CD4-positive, alpha-beta T cell (primary cell): ENCODE data around the gene ELP5. TPM values are rescaled to one million over a fixed set of nuclear protein-coding genes. Genes with fewer than 3 reads are reported as not detected.

Source experiments
- ATAC-seq: fragments of 200-7000 bp; cut with Tn5 transposase; one replicate; pipeline ENCODE4 v1.10.0; 2022; ENCODE audit warnings: mild to moderate bottlenecking; ENCODE audit not compliant: poor library complexity
- CTCF ChIA-PET: fragments of 350-600 bp; sonication (Branson Sonifier 250); formaldehyde crosslinking; loops from one replicate; lab custom pipeline; 2021; ENCODE audit warnings: antibody characterized with exemption, inconsistent platforms; lab: Charles Lee
- POLR2A ChIA-PET: fragments of 350-600 bp; sonication (Branson Sonifier 250); formaldehyde crosslinking; loops from one replicate; lab custom pipeline; 2021; ENCODE audit warnings: antibody characterized with exemption, inconsistent platforms; lab: Charles Lee
- DNase-seq, 14 experiments: peaks; one replicate each; pipeline ENCODE4 v3.0.0-alpha.2; 2013 to 2020; ENCODE audit warnings: mixed read lengths in 2 of 14
- H3K27ac ChIP-seq, 2 donors: one replicate each; pipeline versions ENCODE4 v1.5.1 to v1.7.0; 2013; ENCODE audit warnings: low read length in 2 of 2, low read depth in 1 of 2, mild to moderate bottlenecking in 1 of 2
- H3K27me3 ChIP-seq, 2 experiments: 1 replicate in 1 of 2; 2 replicates in 1 of 2; pipeline versions ENCODE4 v1.6.1 to v1.7.0; 2013; ENCODE audit warnings: low read length in 2 of 2, control low read depth in 1 of 2, mild to moderate bottlenecking in 1 of 2, moderate library complexity in 1 of 2; ENCODE audit not compliant: insufficient read depth in 2 of 2, control insufficient read depth in 1 of 2
- H3K36me3 ChIP-seq: one replicate; pipeline ENCODE4 v1.6.1; 2013; ENCODE audit warnings: low read length, control low read depth; ENCODE audit not compliant: insufficient read depth
- H3K4me1 ChIP-seq: one replicate; pipeline ENCODE4 v1.6.1; 2013; ENCODE audit warnings: low read length, control low read depth; ENCODE audit not compliant: insufficient read depth
- H3K4me3 ChIP-seq: one replicate; pipeline ENCODE4 v1.5.1; 2013; ENCODE audit warnings: mild to moderate bottlenecking, low read length, moderate library complexity
- H3K9me3 ChIP-seq, 2 experiments: 1 replicate in 1 of 2; 2 replicates in 1 of 2; pipeline versions ENCODE4 v1.6.1 to v1.7.0; 2013; ENCODE audit warnings: low read length in 2 of 2, mild to moderate bottlenecking in 2 of 2, control low read depth in 1 of 2, moderate library complexity in 1 of 2; ENCODE audit not compliant: control insufficient read depth in 1 of 2, insufficient read depth in 1 of 2
- H3K27ac Mint-ChIP-seq: one replicate; pipeline ENCODE4 v1.8.0; 2020; ENCODE audit warnings: mixed read lengths
- H3K27me3 Mint-ChIP-seq: one replicate; pipeline ENCODE4 v1.8.0; 2021; ENCODE audit warnings: mixed read lengths
- H3K36me3 Mint-ChIP-seq: one replicate; pipeline ENCODE4 v1.8.0; 2021; ENCODE audit warnings: low read depth, mixed read lengths
- H3K4me1 Mint-ChIP-seq: one replicate; pipeline ENCODE4 v1.8.0; 2021; ENCODE audit warnings: low read depth, mixed read lengths
- H3K4me3 Mint-ChIP-seq: one replicate; pipeline ENCODE4 v1.8.0; 2020; ENCODE audit warnings: mild to moderate bottlenecking, mixed read lengths
- H3K9me3 Mint-ChIP-seq: one replicate; pipeline ENCODE4 v1.8.0; 2020; ENCODE audit warnings: mixed read lengths
- CTCF ChIP-seq: fragments of 200-600 bp; IDR thresholded peaks from one replicate; pipeline ENCODE4 v1.8.0; 2022; ENCODE audit warnings: antibody characterized with exemption, mild to moderate bottlenecking
- intact Hi-C, 2 experiments: fragments of 100-400 bp; cut with DNase I in 1 of 2; cut with micrococcal nuclease in 1 of 2; formaldehyde crosslinking; loops; one replicate each; pipeline versions ENCODE4 v1.15.1 to v1.9.0; 2023 to 2025; cut with DNase I, micrococcal nuclease
- total RNA-seq, 174 experiments: library from RNA in 2 of 174; stranded (reverse) in 2 of 174; gene quantifications; one replicate each; pipeline ENCODE4 v1.2.3 and lab custom pipeline; 2021 to 2026

The ELP5 gene
- total RNA-seq, 2 experiments from 2014 or later: 20.1 to 21.3 TPM

GRCh38 chr17:7237761-7238419 is 14.1 kb upstream of the ELP5 start:
- peak; percentile 63 to 91 (median 81) for DNase-seq
- TF ChIP-seq CTCF: no peak
- H3K27ac Mint-ChIP-seq: peak overlapping the region; percentile 93
- intact Hi-C loops: loop anchor here (1.0 to 10.0 kb wide), 2 partner anchors 18 to 607 kb away; no protein-coding TSS in a partner anchor
- H3K27ac ChIP-seq: peak overlapping the region; percentile 39 to 88
- CTCF ChIA-PET: interaction anchor here (1.8 kb wide), 1 partner anchor 17 kb away, joined by 5 read pairs; no protein-coding TSS in a partner anchor
- H3K9me3 Mint-ChIP-seq: no peaks in the 10 kb centered on the region
- H3K4me3 ChIP-seq: peak overlapping the region; percentile 93
- H3K4me1 Mint-ChIP-seq: peaks cover 68% of the 10 kb centered on the region
- peaks cover 34% of the 10 kb centered on the region for H3K36me3 ChIP-seq
- H3K36me3 Mint-ChIP-seq: peaks cover 78% of the 10 kb centered on the region
- H3K9me3 ChIP-seq: no peaks in the 10 kb centered on the region
- H3K27me3 Mint-ChIP-seq: peaks cover 4% of the 10 kb centered on the region
- H3K4me1 ChIP-seq: peaks cover 69% of the 10 kb centered on the region
- POLR2A ChIA-PET: interaction anchor here (0.7 to 17.0 kb wide), 15 partner anchors 13 to 882 kb away, joined by 3 to 234 read pairs (median 4); partner anchors contain the start of genes ACADVL, ACAP1, CTDNEP1 and DLG4
- H3K4me3 Mint-ChIP-seq: peak overlapping the region; percentile 94
- H3K27me3 ChIP-seq: no peaks in the 10 kb centered on the region
- ATAC-seq: peak; percentile 12

GRCh38 chr17:7238420-7239090 is 13.5 kb upstream of the ELP5 start:
- peaks cover 68% of the 10 kb centered on the region for H3K4me1 ChIP-seq

More at GRCh38 chr17:7238420-7239090, 13.5 kb upstream of the ELP5 start:
- peaks cover 4% of the 10 kb centered on the region for H3K27me3 Mint-ChIP-seq
- H3K36me3 Mint-ChIP-seq: peaks cover 82% of the 10 kb centered on the region
- peak overlapping the region; percentile 93 for H3K4me3 ChIP-seq
- H3K27ac ChIP-seq: peak overlapping the region; percentile 88
- no peaks in the 10 kb centered on the region for H3K27me3 ChIP-seq
- H3K9me3 Mint-ChIP-seq: no peaks in the 10 kb centered on the region
- DNase-seq (peak in 5 of 14 experiments; percentile 27 to 75 (median 57)), ATAC-seq (no peak)
- H3K4me1 Mint-ChIP-seq: peaks cover 65% of the 10 kb centered on the region
- H3K4me3 Mint-ChIP-seq: peak overlapping the region; percentile 94
- intact Hi-C loops: loop anchor here (1.0 to 10.0 kb wide), 2 partner anchors 335 to 606 kb away; no protein-coding TSS in a partner anchor
- ChIA-PET CTCF (interaction anchor here (1.8 kb wide), 1 partner anchor 18 kb away, joined by 5 read pairs; no protein-coding TSS in a partner anchor), POLR2A (interaction anchor here (0.7 to 17.0 kb wide), 15 partner anchors 12 to 882 kb away, joined by 3 to 234 read pairs (median 4); partner anchors contain the start of genes ACADVL, ACAP1, CTDNEP1 and DLG4)
- H3K36me3 ChIP-seq: peaks cover 34% of the 10 kb centered on the region
- peak overlapping the region; percentile 93 for H3K27ac Mint-ChIP-seq
- no peaks in the 10 kb centered on the region for H3K9me3 ChIP-seq
- TF ChIP-seq CTCF: no peak
